Measurements from ENCODE around the gene TMCO2. TPM values are rescaled to one million over a fixed set of nuclear protein-coding genes. Genes with fewer than 3 reads are reported as not detected.

TMCO2 gene
- total RNA-seq, 1 experiment from 2014 or later, result not detected

DNA sequence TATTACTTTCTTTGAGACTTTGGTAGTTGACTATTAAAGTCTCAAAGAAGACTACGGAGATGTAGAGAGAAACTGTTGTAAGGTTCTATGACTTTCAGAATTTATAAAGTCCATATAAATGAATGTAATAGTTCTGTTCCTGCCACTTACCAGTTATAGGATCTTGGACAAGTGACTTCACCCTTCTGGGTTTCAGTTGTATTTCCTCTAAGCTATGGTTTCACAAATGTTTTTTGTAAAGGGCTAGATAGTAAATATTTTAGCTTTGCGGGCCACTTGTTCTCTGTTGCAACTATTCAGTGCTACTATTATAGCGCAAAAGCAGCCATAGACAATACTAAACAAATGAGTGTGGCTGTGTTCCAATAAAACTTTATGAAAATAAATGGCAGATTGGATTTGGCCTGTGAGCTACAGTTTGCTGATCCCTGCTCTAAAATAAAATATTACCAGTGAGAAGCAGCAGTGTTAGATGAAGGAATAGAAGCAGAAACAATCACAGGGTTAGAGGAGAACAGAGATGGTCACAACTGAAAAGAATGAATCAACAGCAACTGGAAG is 25.0 kb downstream of the TMCO2 start:
- POLR2A ChIA-PET, result interaction anchor here (0.6 to 1.9 kb wide), 3 partner anchors 10 to 33 kb away, joined by 3 to 4 read pairs (median 3); no protein-coding TSS in a partner anchor
- H3K36me3 Mint-ChIP-seq (ENCODE audit: insufficient read depth, unreplicated experiment), result peaks cover 74% of the 10 kb centered on the region
- BruUV-seq (replicated peaks), result no TSS peak
- intact Hi-C loops (cut with micrococcal nuclease), result no loop called here
- peaks cover 4% of the 10 kb centered on the region for H3K4me1 Mint-ChIP-seq (ENCODE audit: insufficient read depth, unreplicated experiment)
- H3K9me3 Mint-ChIP-seq (ENCODE audit: unreplicated experiment), result no peaks in the 10 kb centered on the region
- TF ChIP-seq, protein P1, sequence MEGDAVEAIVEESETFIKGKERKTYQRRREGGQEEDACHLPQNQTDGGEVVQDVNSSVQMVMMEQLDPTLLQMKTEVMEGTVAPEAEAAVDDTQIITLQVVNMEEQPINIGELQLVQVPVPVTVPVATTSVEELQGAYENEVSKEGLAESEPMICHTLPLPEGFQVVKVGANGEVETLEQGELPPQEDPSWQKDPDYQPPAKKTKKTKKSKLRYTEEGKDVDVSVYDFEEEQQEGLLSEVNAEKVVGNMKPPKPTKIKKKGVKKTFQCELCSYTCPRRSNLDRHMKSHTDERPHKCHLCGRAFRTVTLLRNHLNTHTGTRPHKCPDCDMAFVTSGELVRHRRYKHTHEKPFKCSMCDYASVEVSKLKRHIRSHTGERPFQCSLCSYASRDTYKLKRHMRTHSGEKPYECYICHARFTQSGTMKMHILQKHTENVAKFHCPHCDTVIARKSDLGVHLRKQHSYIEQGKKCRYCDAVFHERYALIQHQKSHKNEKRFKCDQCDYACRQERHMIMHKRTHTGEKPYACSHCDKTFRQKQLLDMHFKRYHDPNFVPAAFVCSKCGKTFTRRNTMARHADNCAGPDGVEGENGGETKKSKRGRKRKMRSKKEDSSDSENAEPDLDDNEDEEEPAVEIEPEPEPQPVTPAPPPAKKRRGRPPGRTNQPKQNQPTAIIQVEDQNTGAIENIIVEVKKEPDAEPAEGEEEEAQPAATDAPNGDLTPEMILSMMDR (IDR thresholded peaks at IDR 0.05; ENCODE audit: unreplicated experiment), result no peak
- no peaks in the 10 kb centered on the region for H3K27me3 Mint-ChIP-seq (ENCODE audit: insufficient read depth, unreplicated experiment)
- CTCF ChIA-PET, result interaction anchor here (1.0 to 1.1 kb wide), 2 partner anchors 66 to 69 kb away, joined by 3 to 4 read pairs; no protein-coding TSS in a partner anchor
- H3K4me3 Mint-ChIP-seq (ENCODE audit: unreplicated experiment), result no peak overlapping the region
- no peak for DNase-seq (ENCODE audit: unreplicated experiment)
- no peak overlapping the region for H3K27ac Mint-ChIP-seq (ENCODE audit: low read depth, unreplicated experiment)

DNA sequence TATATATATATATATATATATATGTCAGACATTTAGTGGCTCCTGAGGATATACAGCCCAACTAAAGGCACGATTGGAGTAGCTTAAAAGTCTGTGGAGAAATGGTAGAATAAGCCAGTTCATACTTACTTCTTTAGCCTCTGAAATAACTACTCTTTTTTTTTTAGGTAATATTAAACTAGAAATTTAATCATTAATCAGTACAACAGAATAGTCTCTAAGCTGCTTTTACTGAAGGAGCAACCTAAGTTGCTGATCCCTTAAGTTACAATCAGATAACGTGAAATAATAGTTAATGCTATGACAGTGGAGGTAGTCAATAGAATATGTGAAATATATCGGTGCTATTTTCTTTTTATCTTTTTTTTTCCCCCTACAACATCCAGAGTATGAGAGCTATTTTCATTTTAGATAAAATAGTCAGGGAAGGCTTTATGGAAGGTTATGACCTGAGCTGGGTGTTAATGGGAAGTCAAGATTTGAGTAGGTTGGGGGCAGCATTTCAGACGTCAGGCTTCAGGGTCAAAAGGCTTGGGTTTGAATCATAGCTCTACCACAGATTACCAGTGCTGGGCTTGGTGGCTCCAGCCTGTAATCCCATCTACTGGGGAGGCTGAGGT is 25.9 kb downstream of the TMCO2 start:
- ChIA-PET CTCF (interaction anchor here (0.5 to 1.1 kb wide), 6 partner anchors 10 to 687 kb away, joined by 3 to 4 read pairs (median 3); no protein-coding TSS in a partner anchor), POLR2A (interaction anchor here (0.5 to 1.9 kb wide), 5 partner anchors 11 to 759 kb away, joined by 3 to 4 read pairs (median 3); no protein-coding TSS in a partner anchor)
- H3K36me3 Mint-ChIP-seq (ENCODE audit: insufficient read depth, unreplicated experiment), result peaks cover 67% of the 10 kb centered on the region
- intact Hi-C loops (cut with micrococcal nuclease), result no loop called here
- TF ChIP-seq, protein P1 (IDR thresholded peaks at IDR 0.05; ENCODE audit: unreplicated experiment), result no peak
- no peaks in the 10 kb centered on the region for H3K4me1 Mint-ChIP-seq (ENCODE audit: insufficient read depth, unreplicated experiment)
- no TSS peak for BruUV-seq (replicated peaks)
- no peak for DNase-seq (ENCODE audit: unreplicated experiment)
- no peaks in the 10 kb centered on the region for H3K27me3 Mint-ChIP-seq (ENCODE audit: insufficient read depth, unreplicated experiment)
- H3K27ac Mint-ChIP-seq (ENCODE audit: low read depth, unreplicated experiment), result no peak overlapping the region
- no peak overlapping the region for H3K4me3 Mint-ChIP-seq (ENCODE audit: unreplicated experiment)
- no peaks in the 10 kb centered on the region for H3K9me3 Mint-ChIP-seq (ENCODE audit: unreplicated experiment)

DNA sequence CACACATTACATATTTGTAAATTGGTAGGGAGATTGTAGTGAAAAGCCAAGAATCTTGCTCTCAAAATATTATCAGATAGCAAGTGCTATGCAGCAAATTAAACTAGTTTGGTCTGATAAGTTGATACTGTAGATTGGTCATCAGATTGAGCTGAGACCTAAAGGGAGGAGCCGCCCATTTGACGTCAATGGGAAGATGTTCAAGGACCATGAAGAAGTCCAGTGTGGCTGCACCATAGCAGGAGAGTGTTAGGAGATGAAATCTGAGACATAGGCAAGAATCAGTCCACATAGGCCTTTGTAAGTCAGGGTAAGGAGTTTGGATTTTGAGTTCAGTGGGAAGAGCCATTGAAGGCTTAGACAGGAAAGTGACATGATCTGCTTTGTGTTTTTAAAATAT is 26.6 kb downstream of the TMCO2 start:
- H3K9me3 Mint-ChIP-seq (ENCODE audit: unreplicated experiment), result no peaks in the 10 kb centered on the region
- H3K4me3 Mint-ChIP-seq (ENCODE audit: unreplicated experiment), result no peak overlapping the region
- TF ChIP-seq, protein P1 (IDR thresholded peaks at IDR 0.05; ENCODE audit: unreplicated experiment), result no peak

DNA sequence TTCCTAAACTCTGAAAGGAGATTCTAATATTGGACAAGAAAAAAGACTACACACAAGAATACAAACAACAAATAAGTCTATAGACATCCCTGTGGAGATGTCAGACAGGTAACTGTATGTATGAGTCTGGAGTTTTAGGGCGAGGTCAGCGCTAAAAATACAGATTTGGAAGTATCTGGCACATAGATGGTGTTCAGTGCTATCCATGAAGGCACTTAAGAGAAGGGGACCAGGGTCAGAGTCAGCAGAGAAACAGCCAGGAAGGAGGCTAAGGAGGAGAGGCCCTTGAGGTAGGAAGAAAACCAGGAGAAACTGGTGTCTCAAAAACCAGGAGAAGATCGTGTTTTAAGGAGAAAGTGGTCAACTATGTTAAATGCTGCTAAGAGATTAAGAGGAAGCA is 28.4 kb downstream of the TMCO2 start:
- DNase-seq (ENCODE audit: unreplicated experiment), result no peak
- H3K4me1 Mint-ChIP-seq (ENCODE audit: insufficient read depth, unreplicated experiment), result no peaks in the 10 kb centered on the region
- intact Hi-C loops (cut with micrococcal nuclease), result no loop called here
- no TSS peak for BruUV-seq (replicated peaks)
- no peak overlapping the region for H3K4me3 Mint-ChIP-seq (ENCODE audit: unreplicated experiment)
- ChIA-PET CTCF (interaction anchor here (0.6 to 1.5 kb wide), 2 partner anchors 49 to 123 kb away, joined by 5 read pairs; no protein-coding TSS in a partner anchor), POLR2A (interaction anchor here (0.7 kb wide), 1 partner anchor 34 kb away, joined by 3 read pairs; no protein-coding TSS in a partner anchor)
- H3K27me3 Mint-ChIP-seq (ENCODE audit: insufficient read depth, unreplicated experiment), result no peaks in the 10 kb centered on the region
- TF ChIP-seq, protein P1 (IDR thresholded peaks at IDR 0.05; ENCODE audit: unreplicated experiment), result no peak
- H3K36me3 Mint-ChIP-seq (ENCODE audit: insufficient read depth, unreplicated experiment), result peaks cover 68% of the 10 kb centered on the region
- H3K9me3 Mint-ChIP-seq (ENCODE audit: unreplicated experiment), result no peaks in the 10 kb centered on the region
- H3K27ac Mint-ChIP-seq (ENCODE audit: low read depth, unreplicated experiment), result no peak overlapping the region

More for the DNA sequence above, 26.6 kb downstream of the TMCO2 start:
- no peak overlapping the region for H3K27ac Mint-ChIP-seq (ENCODE audit: low read depth, unreplicated experiment)
- ChIA-PET POLR2A (interaction anchor here (1.6 to 1.9 kb wide), 2 partner anchors 12 to 18 kb away, joined by 4 read pairs; no protein-coding TSS in a partner anchor), CTCF (interaction anchor here (0.5 to 1.0 kb wide), 3 partner anchors 11 to 574 kb away, joined by 3 to 4 read pairs (median 3); no protein-coding TSS in a partner anchor)
- no peaks in the 10 kb centered on the region for H3K4me1 Mint-ChIP-seq (ENCODE audit: insufficient read depth, unreplicated experiment)
- BruUV-seq (replicated peaks), result no TSS peak
- H3K27me3 Mint-ChIP-seq (ENCODE audit: insufficient read depth, unreplicated experiment), result no peaks in the 10 kb centered on the region
- DNase-seq (ENCODE audit: unreplicated experiment), result no peak
- peaks cover 68% of the 10 kb centered on the region for H3K36me3 Mint-ChIP-seq (ENCODE audit: insufficient read depth, unreplicated experiment)
- intact Hi-C loops (cut with micrococcal nuclease), result no loop called here

Measured in MCF 10A (cell line).